GM19468 (cell line): ENCODE data around the gene GJA10.

Experiments used
- ATAC-seq: cut with Tn5 transposase; IDR thresholded peaks from one replicate; pipeline ENCODE4 v1.9.1; 2021; ENCODE audit warnings: mild to moderate bottlenecking, moderate library complexity, moderate number of reproducible peaks; ENCODE audit not compliant: unreplicated experiment; ENCODE audit errors: extremely low read depth

Gene GJA10

DNA sequence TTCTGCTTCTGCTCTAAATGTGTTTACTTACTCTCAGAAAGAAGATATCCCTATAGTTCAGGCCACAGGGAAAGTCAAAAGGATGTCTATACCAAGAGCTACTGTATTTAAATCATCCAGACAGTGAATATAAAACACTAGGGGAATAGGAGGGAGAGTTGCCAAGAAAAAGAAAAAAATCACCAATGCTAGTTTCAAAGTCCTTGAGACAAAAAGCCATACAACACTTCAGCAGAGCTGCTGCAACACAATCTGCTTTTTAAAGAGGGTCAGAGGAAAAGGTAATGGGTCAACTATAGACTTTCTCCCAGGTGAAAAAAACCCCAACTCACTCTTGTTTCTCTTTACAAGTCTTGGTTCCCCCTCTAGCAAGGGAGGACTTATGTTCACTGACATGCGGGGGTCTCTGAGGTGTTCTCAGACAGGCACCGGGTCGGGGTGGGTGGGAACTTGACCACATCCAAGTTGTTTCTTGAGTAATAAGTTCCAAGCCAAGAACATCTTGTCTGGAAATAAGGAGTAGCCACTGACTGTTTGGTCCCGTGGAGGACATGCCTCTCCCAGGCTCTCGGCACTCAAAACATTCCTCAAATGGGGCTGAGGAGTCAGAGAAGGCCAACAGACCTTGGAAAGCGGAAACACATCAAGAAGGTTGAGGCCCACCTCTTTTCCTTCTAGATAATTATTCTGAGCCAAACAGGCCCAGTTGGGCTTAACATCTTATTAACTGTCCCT, 47.7 kb downstream of the GJA10 start:
- no peak for ATAC-seq

DNA sequence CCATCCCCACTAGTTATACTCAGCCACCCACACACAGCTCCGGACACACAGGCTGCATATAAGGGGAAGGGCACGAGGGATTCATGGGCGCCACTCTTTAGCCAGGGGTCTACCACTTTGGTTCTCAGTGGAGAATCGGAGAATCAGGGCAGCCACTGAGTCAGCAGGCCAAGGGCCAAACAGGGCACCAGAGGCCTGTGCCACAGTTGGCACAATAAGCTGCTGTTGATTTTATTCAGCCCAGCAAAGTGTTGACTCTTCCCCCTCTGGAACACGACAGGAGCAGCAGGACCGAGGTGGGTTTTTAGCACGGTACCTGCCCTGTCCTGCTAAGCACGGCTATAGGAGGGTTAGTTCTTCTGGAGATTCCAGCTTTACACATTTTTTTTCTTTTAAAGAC, 48.3 kb downstream of the GJA10 start:
- no peak for ATAC-seq

GRCh38 chr6:89944181-89944755, 50.0 kb downstream of the GJA10 start:
- no peak for ATAC-seq

GRCh38 chr6:89944826-89945407, 50.6 kb downstream of the GJA10 start:
- ATAC-seq = no peak
